Vagina (tissue), 2 donors: ENCODE data around the gene OSTF1. TPM values are rescaled to one million over a fixed set of nuclear protein-coding genes. Genes with fewer than 3 reads are reported as not detected.

ENCODE experiments used
- DNase-seq, 2 donors: peaks; one replicate each; pipeline ENCODE4 v3.0.0-alpha.2; 2017; ENCODE audit errors: extremely low spot score in 2 of 2
- H3K27ac ChIP-seq: fragments of 200-600 bp; sonication (generic); one replicate; pipeline ENCODE4 v1.5.1; 2019
- H3K27me3 ChIP-seq: fragments of 200-600 bp; sonication (generic); one replicate; pipeline ENCODE4 v1.5.1; 2019
- H3K36me3 ChIP-seq, 2 donors: fragments of 200-600 bp; sonication (generic); one replicate each; pipeline ENCODE4 v1.5.1; 2017 to 2019
- H3K4me1 ChIP-seq: fragments of 200-600 bp; sonication (generic); one replicate; pipeline ENCODE4 v1.5.1; 2019
- H3K4me3 ChIP-seq, 2 donors: fragments of 200-600 bp; sonication (generic); 1 replicate in 1 of 2; 2 replicates in 1 of 2; pipeline ENCODE4 v1.5.1; 2016 to 2019
- H3K9me3 ChIP-seq: fragments of 200-600 bp; sonication (generic); one replicate; pipeline ENCODE4 v1.5.1; 2019
- CTCF ChIP-seq, 3 experiments: fragments of 450-650 bp in 2 of 3; fragments of 200-600 bp in 1 of 3; sonication (generic) in 1 of 3; IDR thresholded peaks; one replicate each; pipeline ENCODE4 v1.5.1; 2017 to 2019; ENCODE audit warnings: antibody characterized with exemption in 3 of 3, mild to moderate bottlenecking in 2 of 3, moderate library complexity in 2 of 3
- POLR2A ChIP-seq, 2 donors: fragments of 450-650 bp; IDR thresholded peaks; one replicate each; pipeline ENCODE4 v1.6.1; 2017; ENCODE audit warnings: antibody characterized with exemption in 2 of 2, mild to moderate bottlenecking in 2 of 2, moderate library complexity in 2 of 2
- POLR2AphosphoS5 ChIP-seq, 2 donors: sonication (generic); formaldehyde crosslinking; IDR thresholded peaks; one replicate each; pipeline ENCODE4 v1.9.0; 2017; ENCODE audit warnings: antibody characterized with exemption in 2 of 2, mild to moderate bottlenecking in 2 of 2, low read depth in 1 of 2; ENCODE audit not compliant: insufficient read depth in 1 of 2
- intact Hi-C: fragments of 100-400 bp; cut with DNase I; formaldehyde crosslinking; loops from one replicate; pipeline ENCODE4 v1.15.1; 2023
- total RNA-seq: library from RNA; depleted of rRNA; stranded (reverse); fragments of >200 nt; gene quantifications from one replicate; pipeline ENCODE4 v1.2.3, GENCODE V29; 2016

The OSTF1 gene
- total RNA-seq, 1 donor from 2014 or later: 25.0 TPM

- H3K36me3 ChIP-seq: peaks cover 0 to 11% of the 10 kb centered on the region in 2 donors
- no peak overlapping the region for H3K4me3 ChIP-seq
- intact Hi-C loops: no loop called here
- H3K27ac ChIP-seq: no peak overlapping the region
- DNase-seq: no peak
- H3K27me3 ChIP-seq: no peaks in the 10 kb centered on the region
- H3K4me1 ChIP-seq: no peaks in the 10 kb centered on the region
- TF ChIP-seq POLR2A (IDR thresholded peaks at IDR 0.05) (no peak), POLR2AphosphoS5 (IDR thresholded peaks at IDR 0.05; ENCODE audit: insufficient read depth in 1 of 2, low read depth in 1 of 2) (no peak), CTCF (IDR thresholded peaks at IDR 0.05) (no peak)
- H3K9me3 ChIP-seq: no peaks in the 10 kb centered on the region
These were observed 64.1 kb downstream of the OSTF1 start for GRCh38 chr9:75152416-75152815.

- H3K27me3 ChIP-seq: no peaks in the 10 kb centered on the region
- no peak for DNase-seq
- TF ChIP-seq POLR2AphosphoS5 (IDR thresholded peaks at IDR 0.05; ENCODE audit: insufficient read depth in 1 of 2, low read depth in 1 of 2): no peak
- TF ChIP-seq POLR2A (IDR thresholded peaks at IDR 0.05): no peak
- no peak overlapping the region for H3K4me3 ChIP-seq
- peaks cover 0 to 6% of the 10 kb centered on the region in 2 donors for H3K36me3 ChIP-seq
- H3K9me3 ChIP-seq: no peaks in the 10 kb centered on the region
- intact Hi-C loops: no loop called here
- no peak overlapping the region for H3K27ac ChIP-seq
- H3K4me1 ChIP-seq: no peaks in the 10 kb centered on the region
These were observed 68.5 kb downstream of the OSTF1 start for GRCh38 chr9:75156858-75157257.

- no peak for DNase-seq
- TF ChIP-seq POLR2AphosphoS5 (IDR thresholded peaks at IDR 0.05; ENCODE audit: insufficient read depth in 1 of 2, low read depth in 1 of 2) (no peak), CTCF (IDR thresholded peaks at IDR 0.05) (no peak), POLR2A (IDR thresholded peaks at IDR 0.05) (no peak)
- no peak overlapping the region for H3K27ac ChIP-seq
- no peak overlapping the region for H3K4me3 ChIP-seq
- intact Hi-C loops: no loop called here
- H3K36me3 ChIP-seq: peaks cover 0 to 14% of the 10 kb centered on the region in 2 donors
- no peaks in the 10 kb centered on the region for H3K4me1 ChIP-seq
- H3K27me3 ChIP-seq: no peaks in the 10 kb centered on the region
- H3K9me3 ChIP-seq: no peaks in the 10 kb centered on the region
These were observed 73.0 kb downstream of the OSTF1 start for GRCh38 chr9:75161116-75161857.

GRCh38 chr9:75163764-75164163 is 75.5 kb downstream of the OSTF1 start:
- DNase-seq: no peak
- Histone ChIP-seq H3K27ac (no peak overlapping the region), H3K9me3 (no peaks in the 10 kb centered on the region), H3K4me3 (no peak overlapping the region), H3K27me3 (no peaks in the 10 kb centered on the region), H3K36me3 (peaks cover 0 to 19% of the 10 kb centered on the region in 2 donors), H3K4me1 (no peaks in the 10 kb centered on the region)
- no peak for TF ChIP-seq POLR2A (IDR thresholded peaks at IDR 0.05)
- no peak for TF ChIP-seq CTCF (IDR thresholded peaks at IDR 0.05)
- TF ChIP-seq POLR2AphosphoS5 (IDR thresholded peaks at IDR 0.05; ENCODE audit: insufficient read depth in 1 of 2, low read depth in 1 of 2): no peak
- intact Hi-C loops: no loop called here

- Histone ChIP-seq H3K4me3 (no peak overlapping the region), H3K27me3 (no peaks in the 10 kb centered on the region), H3K27ac (no peak overlapping the region), H3K36me3 (peaks cover 0 to 19% of the 10 kb centered on the region in 2 donors), H3K4me1 (no peaks in the 10 kb centered on the region), H3K9me3 (no peaks in the 10 kb centered on the region)
- DNase-seq: no peak
- TF ChIP-seq CTCF (IDR thresholded peaks at IDR 0.05): no peak
- TF ChIP-seq POLR2AphosphoS5 (IDR thresholded peaks at IDR 0.05; ENCODE audit: insufficient read depth in 1 of 2, low read depth in 1 of 2): no peak
- TF ChIP-seq POLR2A (IDR thresholded peaks at IDR 0.05): no peak
- intact Hi-C loops: no loop called here
These were observed 76.3 kb downstream of the OSTF1 start for GRCh38 chr9:75164573-75164972.
